ENCODE data around the gene SETD3. TPM values are rescaled to one million over a fixed set of nuclear protein-coding genes. Genes with fewer than 3 reads are reported as not detected.

The SETD3 gene
- total and polyA plus RNA-seq, 2 experiments from 2014 or later: 40.7 to 68.0 TPM

GRCh38 chr14:99506276-99506675 is 25.6 kb upstream of the SETD3 start:
- Histone ChIP-seq H3K36me3 (ENCODE audit: insufficient read depth) (peaks cover 32% of the 10 kb centered on the region), H3K9me2 (ENCODE audit: insufficient read depth) (no peaks in the 10 kb centered on the region), H2AFZ (no peak overlapping the region), H3K4me1 (ENCODE audit: insufficient read depth) (peaks cover 29% of the 10 kb centered on the region), H4K20me1 (replicated peaks; ENCODE audit: insufficient read depth) (peaks cover 3% of the 10 kb centered on the region; the same call in 1 of the 2 replicates), H3K27ac (ENCODE audit: low read depth) (no peak overlapping the region), H3K79me2 (replicated peaks; ENCODE audit: insufficient read depth) (no peaks in the 10 kb centered on the region), H3K27me3 (ENCODE audit: insufficient read depth) (no peaks in the 10 kb centered on the region), H3F3A (replicated peaks; ENCODE audit: low read depth) (peaks cover 11% of the 10 kb centered on the region; the same call in 1 of the 2 replicates), H3K4me2 (no peak overlapping the region), H3K4me3 (no peak overlapping the region)
- DNase-seq (ENCODE audit: low spot score): no peak
- H3K27ac Mint-ChIP-seq: no peak overlapping the region
- TF ChIP-seq, protein P1, sequence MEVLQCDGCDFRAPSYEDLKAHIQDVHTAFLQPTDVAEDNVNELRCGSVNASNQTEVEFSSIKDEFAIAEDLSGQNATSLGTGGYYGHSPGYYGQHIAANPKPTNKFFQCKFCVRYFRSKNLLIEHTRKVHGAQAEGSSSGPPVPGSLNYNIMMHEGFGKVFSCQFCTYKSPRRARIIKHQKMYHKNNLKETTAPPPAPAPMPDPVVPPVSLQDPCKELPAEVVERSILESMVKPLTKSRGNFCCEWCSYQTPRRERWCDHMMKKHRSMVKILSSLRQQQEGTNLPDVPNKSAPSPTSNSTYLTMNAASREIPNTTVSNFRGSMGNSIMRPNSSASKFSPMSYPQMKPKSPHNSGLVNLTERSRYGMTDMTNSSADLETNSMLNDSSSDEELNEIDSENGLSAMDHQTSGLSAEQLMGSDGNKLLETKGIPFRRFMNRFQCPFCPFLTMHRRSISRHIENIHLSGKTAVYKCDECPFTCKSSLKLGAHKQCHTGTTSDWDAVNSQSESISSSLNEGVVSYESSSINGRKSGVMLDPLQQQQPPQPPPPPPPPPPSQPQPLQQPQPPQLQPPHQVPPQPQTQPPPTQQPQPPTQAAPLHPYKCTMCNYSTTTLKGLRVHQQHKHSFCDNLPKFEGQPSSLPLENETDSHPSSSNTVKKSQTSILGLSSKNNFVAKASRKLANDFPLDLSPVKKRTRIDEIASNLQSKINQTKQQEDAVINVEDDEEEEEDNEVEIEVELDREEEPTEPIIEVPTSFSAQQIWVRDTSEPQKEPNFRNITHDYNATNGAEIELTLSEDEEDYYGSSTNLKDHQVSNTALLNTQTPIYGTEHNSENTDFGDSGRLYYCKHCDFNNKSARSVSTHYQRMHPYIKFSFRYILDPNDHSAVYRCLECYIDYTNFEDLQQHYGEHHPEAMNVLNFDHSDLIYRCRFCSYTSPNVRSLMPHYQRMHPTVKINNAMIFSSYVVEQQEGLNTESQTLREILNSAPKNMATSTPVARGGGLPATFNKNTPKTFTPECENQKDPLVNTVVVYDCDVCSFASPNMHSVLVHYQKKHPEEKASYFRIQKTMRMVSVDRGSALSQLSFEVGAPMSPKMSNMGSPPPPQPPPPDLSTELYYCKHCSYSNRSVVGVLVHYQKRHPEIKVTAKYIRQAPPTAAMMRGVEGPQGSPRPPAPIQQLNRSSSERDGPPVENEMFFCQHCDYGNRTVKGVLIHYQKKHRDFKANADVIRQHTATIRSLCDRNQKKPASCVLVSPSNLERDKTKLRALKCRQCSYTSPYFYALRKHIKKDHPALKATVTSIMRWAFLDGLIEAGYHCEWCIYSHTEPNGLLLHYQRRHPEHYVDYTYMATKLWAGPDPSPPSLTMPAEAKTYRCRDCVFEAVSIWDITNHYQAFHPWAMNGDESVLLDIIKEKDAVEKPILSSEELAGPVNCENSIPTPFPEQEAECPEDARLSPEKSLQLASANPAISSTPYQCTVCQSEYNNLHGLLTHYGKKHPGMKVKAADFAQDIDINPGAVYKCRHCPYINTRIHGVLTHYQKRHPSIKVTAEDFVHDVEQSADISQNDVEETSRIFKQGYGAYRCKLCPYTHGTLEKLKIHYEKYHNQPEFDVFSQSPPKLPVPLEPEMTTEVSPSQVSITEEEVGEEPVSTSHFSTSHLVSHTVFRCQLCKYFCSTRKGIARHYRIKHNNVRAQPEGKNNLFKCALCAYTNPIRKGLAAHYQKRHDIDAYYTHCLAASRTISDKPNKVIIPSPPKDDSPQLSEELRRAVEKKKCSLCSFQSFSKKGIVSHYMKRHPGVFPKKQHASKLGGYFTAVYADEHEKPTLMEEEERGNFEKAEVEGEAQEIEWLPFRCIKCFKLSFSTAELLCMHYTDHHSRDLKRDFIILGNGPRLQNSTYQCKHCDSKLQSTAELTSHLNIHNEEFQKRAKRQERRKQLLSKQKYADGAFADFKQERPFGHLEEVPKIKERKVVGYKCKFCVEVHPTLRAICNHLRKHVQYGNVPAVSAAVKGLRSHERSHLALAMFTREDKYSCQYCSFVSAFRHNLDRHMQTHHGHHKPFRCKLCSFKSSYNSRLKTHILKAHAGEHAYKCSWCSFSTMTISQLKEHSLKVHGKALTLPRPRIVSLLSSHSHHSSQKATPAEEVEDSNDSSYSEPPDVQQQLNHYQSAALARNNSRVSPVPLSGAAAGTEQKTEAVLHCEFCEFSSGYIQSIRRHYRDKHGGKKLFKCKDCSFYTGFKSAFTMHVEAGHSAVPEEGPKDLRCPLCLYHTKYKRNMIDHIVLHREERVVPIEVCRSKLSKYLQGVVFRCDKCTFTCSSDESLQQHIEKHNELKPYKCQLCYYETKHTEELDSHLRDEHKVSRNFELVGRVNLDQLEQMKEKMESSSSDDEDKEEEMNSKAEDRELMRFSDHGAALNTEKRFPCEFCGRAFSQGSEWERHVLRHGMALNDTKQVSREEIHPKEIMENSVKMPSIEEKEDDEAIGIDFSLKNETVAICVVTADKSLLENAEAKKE (CRISPR knock-in tag; IDR thresholded peaks at IDR 0.05): no peak
- TF ChIP-seq EZH2 (IDR thresholded peaks at IDR 0.05; ENCODE audit: low read depth, unreplicated experiment) (no peak), STAT1 (IDR thresholded peaks at IDR 0.05; ENCODE audit: unreplicated experiment) (no peak), EZH2phosphoT487 (IDR thresholded peaks at IDR 0.05; ENCODE audit: unreplicated experiment) (no peak), CREB1 (CRISPR knock-in tag; IDR thresholded peaks at IDR 0.05; ENCODE audit: low read depth) (no peak), ZNF114 (CRISPR knock-in tag; IDR thresholded peaks at IDR 0.05) (no peak), POLR2AphosphoS5 (IDR thresholded peaks at IDR 0.05; ENCODE audit: low read depth) (no peak), ZNF331 (CRISPR knock-in tag; IDR thresholded peaks at IDR 0.05; ENCODE audit: low read depth) (no peak), NANOG (IDR thresholded peaks at IDR 0.05; ENCODE audit: borderline replicate concordance) (no peak), JUNB (IDR thresholded peaks at IDR 0.05; ENCODE audit: unreplicated experiment) (no peak), ETS1 (IDR thresholded peaks at IDR 0.05) (no peak)
- TF ChIP-seq, protein P2, sequence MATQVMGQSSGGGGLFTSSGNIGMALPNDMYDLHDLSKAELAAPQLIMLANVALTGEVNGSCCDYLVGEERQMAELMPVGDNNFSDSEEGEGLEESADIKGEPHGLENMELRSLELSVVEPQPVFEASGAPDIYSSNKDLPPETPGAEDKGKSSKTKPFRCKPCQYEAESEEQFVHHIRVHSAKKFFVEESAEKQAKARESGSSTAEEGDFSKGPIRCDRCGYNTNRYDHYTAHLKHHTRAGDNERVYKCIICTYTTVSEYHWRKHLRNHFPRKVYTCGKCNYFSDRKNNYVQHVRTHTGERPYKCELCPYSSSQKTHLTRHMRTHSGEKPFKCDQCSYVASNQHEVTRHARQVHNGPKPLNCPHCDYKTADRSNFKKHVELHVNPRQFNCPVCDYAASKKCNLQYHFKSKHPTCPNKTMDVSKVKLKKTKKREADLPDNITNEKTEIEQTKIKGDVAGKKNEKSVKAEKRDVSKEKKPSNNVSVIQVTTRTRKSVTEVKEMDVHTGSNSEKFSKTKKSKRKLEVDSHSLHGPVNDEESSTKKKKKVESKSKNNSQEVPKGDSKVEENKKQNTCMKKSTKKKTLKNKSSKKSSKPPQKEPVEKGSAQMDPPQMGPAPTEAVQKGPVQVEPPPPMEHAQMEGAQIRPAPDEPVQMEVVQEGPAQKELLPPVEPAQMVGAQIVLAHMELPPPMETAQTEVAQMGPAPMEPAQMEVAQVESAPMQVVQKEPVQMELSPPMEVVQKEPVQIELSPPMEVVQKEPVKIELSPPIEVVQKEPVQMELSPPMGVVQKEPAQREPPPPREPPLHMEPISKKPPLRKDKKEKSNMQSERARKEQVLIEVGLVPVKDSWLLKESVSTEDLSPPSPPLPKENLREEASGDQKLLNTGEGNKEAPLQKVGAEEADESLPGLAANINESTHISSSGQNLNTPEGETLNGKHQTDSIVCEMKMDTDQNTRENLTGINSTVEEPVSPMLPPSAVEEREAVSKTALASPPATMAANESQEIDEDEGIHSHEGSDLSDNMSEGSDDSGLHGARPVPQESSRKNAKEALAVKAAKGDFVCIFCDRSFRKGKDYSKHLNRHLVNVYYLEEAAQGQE (IDR thresholded peaks at IDR 0.05; ENCODE audit: unreplicated experiment): no peak
- TF ChIP-seq, protein P3, sequence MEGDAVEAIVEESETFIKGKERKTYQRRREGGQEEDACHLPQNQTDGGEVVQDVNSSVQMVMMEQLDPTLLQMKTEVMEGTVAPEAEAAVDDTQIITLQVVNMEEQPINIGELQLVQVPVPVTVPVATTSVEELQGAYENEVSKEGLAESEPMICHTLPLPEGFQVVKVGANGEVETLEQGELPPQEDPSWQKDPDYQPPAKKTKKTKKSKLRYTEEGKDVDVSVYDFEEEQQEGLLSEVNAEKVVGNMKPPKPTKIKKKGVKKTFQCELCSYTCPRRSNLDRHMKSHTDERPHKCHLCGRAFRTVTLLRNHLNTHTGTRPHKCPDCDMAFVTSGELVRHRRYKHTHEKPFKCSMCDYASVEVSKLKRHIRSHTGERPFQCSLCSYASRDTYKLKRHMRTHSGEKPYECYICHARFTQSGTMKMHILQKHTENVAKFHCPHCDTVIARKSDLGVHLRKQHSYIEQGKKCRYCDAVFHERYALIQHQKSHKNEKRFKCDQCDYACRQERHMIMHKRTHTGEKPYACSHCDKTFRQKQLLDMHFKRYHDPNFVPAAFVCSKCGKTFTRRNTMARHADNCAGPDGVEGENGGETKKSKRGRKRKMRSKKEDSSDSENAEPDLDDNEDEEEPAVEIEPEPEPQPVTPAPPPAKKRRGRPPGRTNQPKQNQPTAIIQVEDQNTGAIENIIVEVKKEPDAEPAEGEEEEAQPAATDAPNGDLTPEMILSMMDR (conservative IDR thresholded peaks at IDR 0.05; ENCODE audit: low read depth in 2 of 2): no peak
- no peaks in the 10 kb centered on the region for H3K9me3 Mint-ChIP-seq
- peaks cover 25% of the 10 kb centered on the region for H3K4me1 Mint-ChIP-seq
- H3K36me3 Mint-ChIP-seq (ENCODE audit: low read depth): peaks cover 77% of the 10 kb centered on the region
- ATAC-seq: no peak
- H3K4me3 Mint-ChIP-seq: no peak overlapping the region
- peaks cover 4% of the 10 kb centered on the region for H3K27me3 Mint-ChIP-seq (ENCODE audit: insufficient read depth, low read depth, poor library complexity)
